Panc1 (cell line): ENCODE data around the gene MOB3A. TPM values are rescaled to one million over a fixed set of nuclear protein-coding genes. Genes with fewer than 3 reads are reported as not detected.
"Not testable (repeated sequence)": the region's sequence is repeated elsewhere in the genome, so short reads cannot be mapped to it uniquely, and the experiment has no call there.

Experiments
- ATAC-seq: fragments of 200-7000 bp; cut with Tn5 transposase; 2 replicates; pipeline ENCODE4 v1.9.1; 2020; ENCODE audit warnings: mild to moderate bottlenecking, moderate library complexity
- BruUV-seq: library from RNA; stranded (reverse); fragments of 400-500 nt; replicated peaks from 2 replicates; lab custom pipeline; 2021; lab: Mats Ljungman, UMichigan
- CTCF ChIA-PET: fragments of 300-600 bp; sonication (Branson Sonifier 250); formaldehyde crosslinking; loops from one replicate; lab custom pipeline; 2022; ENCODE audit warnings: antibody characterized with exemption; lab: Charles Lee
- POLR2A ChIA-PET: fragments of 300-600 bp; sonication (Branson Sonifier 250); formaldehyde crosslinking; loops from one replicate; lab custom pipeline; 2022; ENCODE audit warnings: antibody characterized with exemption; lab: Charles Lee
- DNase-seq: peaks from one replicate; pipeline ENCODE4 v3.0.0-alpha.2; 2010; ENCODE audit warnings: low read depth, low spot score
- H3K27ac ChIP-seq: 2 replicates; pipeline ENCODE4 v1.5.1; 2011; ENCODE audit warnings: mild to moderate bottlenecking, low read length, inconsistent platforms
- H3K27me3 ChIP-seq: fragments of 200-500 bp; sonication (Bioruptor generic); 2 replicates; pipeline ENCODE4 v1.6.0; 2014; ENCODE audit warnings: low read length, inconsistent platforms; ENCODE audit not compliant: control insufficient read depth, insufficient read depth
- H3K36me3 ChIP-seq: fragments of 200-500 bp; sonication (Bioruptor generic); 2 replicates; pipeline ENCODE4 v1.5.1; 2014; ENCODE audit warnings: inconsistent platforms, mild to moderate bottlenecking, low read length, moderate library complexity; ENCODE audit not compliant: control insufficient read depth, insufficient read depth
- H3K4me1 ChIP-seq: 2 replicates; pipeline ENCODE4 v1.5.1; 2011; ENCODE audit warnings: inconsistent platforms, mild to moderate bottlenecking, low read length, moderate library complexity; ENCODE audit not compliant: control insufficient read depth, insufficient read depth
- H3K4me3 ChIP-seq, 2 experiments: 2 replicates each; pipeline ENCODE4 v1.5.1; 2011 to 2012; ENCODE audit warnings: low read depth in 2 of 2, low read length in 2 of 2, mild to moderate bottlenecking in 2 of 2, inconsistent platforms in 1 of 2, moderate library complexity in 1 of 2
- H3K9me3 ChIP-seq: fragments of 200-500 bp; sonication (Bioruptor generic); 2 replicates; pipeline ENCODE4 v1.5.1; 2014; ENCODE audit warnings: low read depth, mild to moderate bottlenecking, inconsistent platforms, low read length, moderate library complexity; ENCODE audit not compliant: control insufficient read depth, insufficient read depth
- CTCF ChIP-seq: fragments of 450-650 bp; IDR thresholded peaks from 2 replicates; pipeline ENCODE4 v1.5.1; 2017; ENCODE audit warnings: mild to moderate bottlenecking
- POLR2AphosphoS5 ChIP-seq: IDR thresholded peaks from 2 replicates; pipeline ENCODE4 v1.6.1; 2012; ENCODE audit warnings: mild to moderate bottlenecking, low read depth, low read length, moderate library complexity
- REST ChIP-seq, 2 experiments: IDR thresholded peaks; 2 replicates each; pipeline ENCODE4 v1.6.1; 2011 to 2012; ENCODE audit warnings: low read depth in 2 of 2, control low read depth in 1 of 2, low read length in 1 of 2, mild to moderate bottlenecking in 1 of 2, moderate library complexity in 1 of 2; ENCODE audit not compliant: insufficient read depth in 1 of 2
- SIN3A ChIP-seq: IDR thresholded peaks from 2 replicates; pipeline ENCODE4 v1.6.1; 2012; ENCODE audit warnings: low read depth, mild to moderate bottlenecking, low read length, moderate library complexity, borderline replicate concordance; ENCODE audit not compliant: insufficient read depth
- TCF7L2 ChIP-seq: IDR thresholded peaks from 2 replicates; pipeline ENCODE4 v1.6.1; 2011; ENCODE audit warnings: mild to moderate bottlenecking, low read depth, low read length, inconsistent platforms
- in situ Hi-C: cut with HindIII; loops from 2 replicates; pipeline ENCODE4 v1.10.0; 2016; ENCODE audit warnings: low sequenced_read_pairs, low pct_unique_long_range_greater_than_20kb
- intact Hi-C: fragments of 100-400 bp; cut with micrococcal nuclease; formaldehyde crosslinking; loops from one replicate; pipeline ENCODE4 v1.10.0; 2022; ENCODE audit not compliant: unreplicated experiment
- total RNA-seq: library from RNA; stranded (reverse); gene quantifications from one replicate; pipeline ENCODE4 v1.2.1, GENCODE V29; 2021; ENCODE audit not compliant: unreplicated experiment

Gene MOB3A
- total RNA-seq, 1 experiment from 2014 or later = 36.3 TPM

DNA sequence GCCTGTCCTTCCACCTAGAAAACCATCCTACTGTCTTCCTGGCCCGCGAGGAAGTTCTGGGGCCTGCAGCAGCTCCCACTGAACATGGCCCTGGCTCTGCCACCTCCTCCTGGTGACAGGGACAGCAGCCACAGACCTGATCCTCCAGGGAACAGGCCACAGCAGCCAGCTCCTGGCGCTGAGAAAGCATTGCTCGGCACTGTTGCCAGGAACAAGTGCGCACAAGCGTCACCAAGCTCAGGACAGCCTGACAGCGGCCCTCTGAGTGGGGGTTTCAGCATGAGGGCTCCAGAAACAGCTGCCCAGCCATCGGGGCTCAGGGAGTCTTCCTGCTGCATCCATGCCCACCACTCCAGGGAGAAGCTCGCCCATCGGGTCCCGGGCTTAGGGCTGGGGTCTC, 33.4 kb upstream of the MOB3A start (continued):
- no peak for TF ChIP-seq CTCF

DNA sequence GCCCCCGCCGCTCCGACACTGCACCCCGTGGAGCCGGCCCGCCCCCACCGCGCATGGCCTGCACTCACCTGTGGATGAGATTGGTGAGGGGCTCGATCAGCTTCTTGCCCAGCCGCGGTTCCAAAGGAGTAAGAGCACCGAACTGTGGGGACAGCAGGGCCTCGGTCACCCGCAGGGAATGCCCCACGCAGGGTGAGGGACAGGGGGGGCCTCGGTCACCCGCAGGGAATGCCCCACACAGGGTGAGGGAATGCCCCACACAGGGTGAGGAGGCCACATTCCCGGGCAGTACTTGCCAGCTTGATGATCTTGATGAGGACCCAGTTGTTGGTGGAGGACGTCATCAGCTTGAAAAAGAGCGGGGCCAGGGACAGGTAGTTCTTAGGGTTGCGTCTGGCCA, 32.9 kb upstream of the MOB3A start:
- Histone ChIP-seq H3K27me3 (no peaks in the 10 kb centered on the region), H3K36me3 (peaks cover 3% of the 10 kb centered on the region; the same call in 1 of the 2 replicates), H3K4me3 (no peak overlapping the region), H3K9me3 (no peaks in the 10 kb centered on the region), H3K4me1 (no peaks in the 10 kb centered on the region), H3K27ac (no peak overlapping the region)
- intact Hi-C loops = no loop called here
- POLR2A ChIA-PET = no interaction called here
- no peak for ATAC-seq
- TF ChIP-seq POLR2AphosphoS5 = no peak
- TF ChIP-seq REST (IDR thresholded peaks at IDR 0.05; ENCODE audit: insufficient read depth in 1 of 2, low read depth in 2 of 2, low read length in 1 of 2) = no peak
- no peak for TF ChIP-seq TCF7L2
- TF ChIP-seq SIN3A = no peak
- TF ChIP-seq CTCF = no peak
- no peak for DNase-seq
- BruUV-seq = no TSS peak
- CTCF ChIA-PET = no interaction called here
- in situ Hi-C loops = no loop called here

- in situ Hi-C loops, H3K9me3 ChIP-seq, H3K27me3 ChIP-seq, H3K4me3 ChIP-seq, intact Hi-C loops, ATAC-seq, H3K27ac ChIP-seq, H3K4me1 ChIP-seq, CTCF ChIA-PET, H3K36me3 ChIP-seq, POLR2A ChIA-PET, DNase-seq, BruUV-seq: not testable (repeated sequence)
These were observed 32.1 kb upstream of the MOB3A start for GRCh38 chr19:2128252-2128651.
